Endothelial cell of umbilical vein (primary cell): ENCODE results near the gene ANKRD45. TPM values are rescaled to one million over a fixed set of nuclear protein-coding genes. Genes with fewer than 3 reads are reported as not detected.
A peak's percentile ranks its signal among the peaks of the same experiment; 100 is the strongest.

ENCODE experiments used
- BruUV-seq: library from RNA; stranded (reverse); fragments of 400-500 nt; replicated peaks from 2 replicates; lab custom pipeline; 2021; lab: Mats Ljungman, UMichigan
- CTCF ChIA-PET: fragments of 300-600, 350-600 bp; sonication (Branson Sonifier 250); formaldehyde crosslinking; loops from one replicate; lab custom pipeline; 2021; ENCODE audit warnings: antibody characterized with exemption, inconsistent platforms; lab: Charles Lee
- POLR2A ChIA-PET: fragments of 300-600, 350-600 bp; sonication (Branson Sonifier 250); formaldehyde crosslinking; loops from one replicate; lab custom pipeline; 2021; ENCODE audit warnings: antibody characterized with exemption, inconsistent platforms; lab: Charles Lee
- DNase-seq: peaks from one replicate; pipeline ENCODE4 v3.0.0-alpha.2; 2011; ENCODE audit warnings: low read depth, low spot score
- FAIRE-seq: peaks from 2 replicates; lab custom pipeline; 2011; peaks lifted over from hg19 to GRCh38; lab: Jason Lieb, UNC
- H2AFZ ChIP-seq: 2 replicates; pipeline ENCODE4 v1.6.0; 2012; ENCODE audit warnings: low read depth, low read length, control low read depth, inconsistent platforms
- H3K27ac ChIP-seq: 2 replicates; pipeline ENCODE4 v1.5.1; 2011; ENCODE audit warnings: low read depth, mild to moderate bottlenecking, control low read depth, low read length, moderate library complexity; ENCODE audit not compliant: insufficient read depth
- H3K27me3 ChIP-seq, 2 experiments: 2 replicates each; pipeline versions ENCODE4 v1.6.0 to v1.6.1; 2011; ENCODE audit warnings: low read length in 2 of 2, mixed read lengths in 1 of 2; ENCODE audit not compliant: control insufficient read depth in 2 of 2, insufficient read depth in 2 of 2
- H3K36me3 ChIP-seq, 2 experiments: 2 replicates in 1 of 2; 3 replicates in 1 of 2; pipeline ENCODE4 v1.5.1; 2011; ENCODE audit warnings: low read length in 2 of 2, mild to moderate bottlenecking in 1 of 2, moderate library complexity in 1 of 2; ENCODE audit not compliant: control insufficient read depth in 2 of 2, insufficient read depth in 2 of 2; ENCODE audit errors: extremely low read depth in 1 of 2
- H3K4me1 ChIP-seq: 3 replicates; pipeline ENCODE4 v1.5.1; 2011; ENCODE audit warnings: mild to moderate bottlenecking, low read length; ENCODE audit not compliant: control insufficient read depth, insufficient read depth; ENCODE audit errors: extremely low read depth
- H3K4me2 ChIP-seq: 2 replicates; pipeline ENCODE4 v1.6.1; 2011; ENCODE audit warnings: low read length, control low read depth, mixed read lengths; ENCODE audit not compliant: insufficient read depth
- H3K4me3 ChIP-seq, 3 experiments: fragments of 200-600 bp in 1 of 3; sonication (generic), shearing (Covaris generic) in 1 of 3; replicated peaks in 1 of 3; 2 replicates each; pipeline ENCODE4 v1.5.1; 2011 to 2016; ENCODE audit warnings: control low read depth in 3 of 3, low read length in 3 of 3, mild to moderate bottlenecking in 2 of 3, inconsistent platforms in 1 of 3, low read depth in 1 of 3, moderate library complexity in 1 of 3; ENCODE audit not compliant: insufficient read depth in 1 of 3
- H3K79me2 ChIP-seq: 2 replicates; pipeline ENCODE4 v1.6.0; 2012; ENCODE audit warnings: low read length, inconsistent platforms; ENCODE audit not compliant: control insufficient read depth, insufficient read depth
- H3K9ac ChIP-seq: replicated peaks from 2 replicates; pipeline ENCODE3; 2011; ENCODE audit warnings: low read length, control low read depth; ENCODE audit not compliant: insufficient read depth; ENCODE audit errors: extremely low read depth
- H3K9me1 ChIP-seq: replicated peaks from 3 replicates; pipeline ENCODE4 v1.6.0; 2011; ENCODE audit warnings: mild to moderate bottlenecking, low read length; ENCODE audit not compliant: control insufficient read depth, insufficient read depth; ENCODE audit errors: extremely low read depth
- H3K9me3 ChIP-seq: replicated peaks from 2 replicates; pipeline ENCODE4 v1.5.1; 2012; ENCODE audit warnings: low read length, inconsistent platforms; ENCODE audit not compliant: control insufficient read depth, insufficient read depth
- H4K20me1 ChIP-seq: replicated peaks from 2 replicates; pipeline ENCODE3; 2011; ENCODE audit warnings: mild to moderate bottlenecking, low read length; ENCODE audit not compliant: control insufficient read depth, insufficient read depth; ENCODE audit errors: extremely low read depth
- CTCF ChIP-seq, 2 donors: IDR thresholded peaks; 1 replicate in 1 of 2; 2 replicates in 1 of 2; pipeline ENCODE4 v1.5.1; 2011; ENCODE audit warnings: low read length in 2 of 2, mild to moderate bottlenecking in 2 of 2, moderate library complexity in 2 of 2, control low read depth in 1 of 2, inconsistent platforms in 1 of 2, low read depth in 1 of 2; ENCODE audit not compliant: insufficient read depth in 1 of 2; ENCODE audit errors: extremely low read depth in 1 of 2
- EZH2 ChIP-seq: IDR thresholded peaks from 2 replicates; pipeline ENCODE4 v1.6.1; 2012; ENCODE audit warnings: borderline replicate concordance, low read depth, mild to moderate bottlenecking, moderate library complexity, low read length, inconsistent platforms; ENCODE audit not compliant: severe bottlenecking
- GATA2 ChIP-seq: IDR thresholded peaks from 2 replicates; pipeline ENCODE4 v1.7.0; 2011; ENCODE audit warnings: low read depth, mild to moderate bottlenecking, moderate library complexity, mixed read lengths, low read length; ENCODE audit not compliant: insufficient read length, insufficient read depth
- JUN ChIP-seq: IDR thresholded peaks from 2 replicates; pipeline ENCODE4 v1.6.1; 2011; ENCODE audit warnings: borderline replicate concordance, low read depth; ENCODE audit not compliant: insufficient read length, insufficient read depth
- MAX ChIP-seq: IDR thresholded peaks from 2 replicates; pipeline ENCODE4 v1.6.1; 2011; ENCODE audit not compliant: insufficient read depth, insufficient read length
- POLR2AphosphoS5 ChIP-seq: IDR thresholded peaks from 2 replicates; pipeline ENCODE4 v1.6.1; 2012; ENCODE audit warnings: low read depth, mild to moderate bottlenecking, control low read depth, low read length, moderate library complexity; ENCODE audit not compliant: insufficient read depth
- dilution Hi-C: fragments of 300-500 bp; cut with MboI; formaldehyde crosslinking; loops from one replicate; pipeline ENCODE4 v1.15.0; 2019; ENCODE audit warnings: low sequenced_read_pairs; ENCODE audit not compliant: extremely low pct_ligation_motif_present
- intact Hi-C: fragments of 100-400 bp; cut with micrococcal nuclease; formaldehyde crosslinking; loops from one replicate; pipeline ENCODE4 v1.10.0; 2022
- polyA plus RNA-seq, 4 experiments: library from polyadenylated mRNA; depleted of rRNA in 3 of 4; stranded (reverse) in 3 of 4; unstranded in 1 of 4; fragments of >200 nt; gene quantifications; 2 replicates each; pipeline versions ENCODE4 v1.2.1 to v1.2.3, GENCODE V29; 2011 to 2012; ENCODE audit warnings: missing spikeins in 1 of 4
- total RNA-seq: library from RNA; stranded (reverse); gene quantifications from 2 replicates; pipeline ENCODE4 v1.2.3, GENCODE V29; 2021

The ANKRD45 gene
- total and polyA plus RNA-seq, 2 donors (not counting 3 experiments of a cell fraction or from before 2014, with no cell fraction given): 0.19 to 0.62 TPM

- Histone ChIP-seq H3K4me1 (no peaks in the 10 kb centered on the region), H3K4me3 (peak within 1 kb of the TSS; percentile 4 to 57 (median 20)), H3K4me2 (peak within 1 kb of the TSS; percentile 61), H3K27ac (no peak within 1 kb of the TSS), H4K20me1 (no peaks in the 10 kb centered on the region), H3K9ac (no peak within 1 kb of the TSS), H3K9me1 (no peaks in the 10 kb centered on the region), H2AFZ (peak within 1 kb of the TSS; percentile 92), H3K36me3 (no peaks in the 10 kb centered on the region), H3K27me3 (peaks cover 0 to 2% of the 10 kb centered on the region in 2 experiments), H3K9me3 (no peaks in the 10 kb centered on the region), H3K79me2 (no peaks in the 10 kb centered on the region)
- ChIA-PET CTCF (interaction anchor here (0.7 to 1.2 kb wide), 2 partner anchors 13 to 21 kb away, joined by 3 read pairs; no protein-coding TSS in a partner anchor), POLR2A (interaction anchor here (0.6 to 0.7 kb wide), 4 partner anchors 10 to 559 kb away, joined by 3 to 5 read pairs (median 4); no protein-coding TSS in a partner anchor)
- DNase-seq (peak; percentile 86), FAIRE-seq (peak; percentile 89)
- TF ChIP-seq POLR2AphosphoS5: no peak
- TF ChIP-seq JUN: no peak
- TF ChIP-seq CTCF (IDR thresholded peaks at IDR 0.05; ENCODE audit: extremely low read depth in 1 of 2, insufficient read depth in 1 of 2, low read depth in 1 of 2, low read length in 2 of 2): no peak
- no peak for TF ChIP-seq GATA2
- no peak for TF ChIP-seq MAX
- no peak for TF ChIP-seq EZH2
- dilution Hi-C loops (no loop called here), intact Hi-C loops (no loop called here)
- TSS peak; percentile 42 for BruUV-seq
These were observed 66.5 kb downstream of the ANKRD45 start, which contains the start of gene SLC9C2 for GRCh38 chr1:173603056-173603591. SLC9C2 (minus strand) TSS chr1:173603072; CDS start chr1:173601776, 1,296 bp downstream.
